HL-60 (cell line): ENCODE results near the gene SULT6B1.

Experiments
- DNase-seq, 2 experiments: peaks; one replicate each; pipeline ENCODE4 v3.0.0-alpha.2; 2010 to 2020; ENCODE audit warnings: low read depth in 1 of 2, low spot score in 1 of 2
- H3K27ac ChIP-seq: fragments of 250-450 bp; sonication (Bioruptor Pico); replicated peaks from 2 replicates; pipeline ENCODE4 v1.5.1; 2020; ENCODE audit warnings: mild to moderate bottlenecking, moderate library complexity
- H3K27me3 ChIP-seq: fragments of 250-450 bp; sonication (Bioruptor Pico); 2 replicates; pipeline ENCODE4 v1.5.1; 2021; ENCODE audit warnings: mild to moderate bottlenecking, moderate library complexity; ENCODE audit not compliant: insufficient read depth, poor library complexity, severe bottlenecking
- H3K4me3 ChIP-seq: replicated peaks from 2 replicates; pipeline ENCODE4 v1.5.1; 2011; ENCODE audit warnings: mild to moderate bottlenecking, control low read depth, low read length; ENCODE audit not compliant: insufficient read depth
- GABPA ChIP-seq: IDR thresholded peaks from 2 replicates; pipeline ENCODE4 v1.6.1; 2012; ENCODE audit warnings: low read depth
- POLR2AphosphoS5 ChIP-seq: IDR thresholded peaks from 2 replicates; pipeline ENCODE4 v1.6.1; 2012; ENCODE audit warnings: low read depth
- SPI1 ChIP-seq: IDR thresholded peaks from 2 replicates; pipeline ENCODE4 v1.6.1; 2012; ENCODE audit warnings: low read depth, mild to moderate bottlenecking, borderline replicate concordance
- TF ChIP-seq, protein P1 (sequence below): IDR thresholded peaks from 2 replicates; pipeline ENCODE4 v1.6.1; 2012; ENCODE audit warnings: low read depth; ENCODE audit not compliant: insufficient replicate concordance
- TF ChIP-seq, protein P2 (sequence below): IDR thresholded peaks from one replicate; pipeline ENCODE4 v1.5.1; 2011; ENCODE audit warnings: low read length, control low read depth, inconsistent platforms; ENCODE audit not compliant: insufficient read depth

Gene SULT6B1

GRCh38 chr2:37181726-37182684 is 6.5 kb downstream of the SULT6B1 start:
- Histone ChIP-seq H3K4me3 (no peak overlapping the region), H3K27ac (no peak overlapping the region), H3K27me3 (no peaks in the 10 kb centered on the region)
- TF ChIP-seq, protein P1, sequence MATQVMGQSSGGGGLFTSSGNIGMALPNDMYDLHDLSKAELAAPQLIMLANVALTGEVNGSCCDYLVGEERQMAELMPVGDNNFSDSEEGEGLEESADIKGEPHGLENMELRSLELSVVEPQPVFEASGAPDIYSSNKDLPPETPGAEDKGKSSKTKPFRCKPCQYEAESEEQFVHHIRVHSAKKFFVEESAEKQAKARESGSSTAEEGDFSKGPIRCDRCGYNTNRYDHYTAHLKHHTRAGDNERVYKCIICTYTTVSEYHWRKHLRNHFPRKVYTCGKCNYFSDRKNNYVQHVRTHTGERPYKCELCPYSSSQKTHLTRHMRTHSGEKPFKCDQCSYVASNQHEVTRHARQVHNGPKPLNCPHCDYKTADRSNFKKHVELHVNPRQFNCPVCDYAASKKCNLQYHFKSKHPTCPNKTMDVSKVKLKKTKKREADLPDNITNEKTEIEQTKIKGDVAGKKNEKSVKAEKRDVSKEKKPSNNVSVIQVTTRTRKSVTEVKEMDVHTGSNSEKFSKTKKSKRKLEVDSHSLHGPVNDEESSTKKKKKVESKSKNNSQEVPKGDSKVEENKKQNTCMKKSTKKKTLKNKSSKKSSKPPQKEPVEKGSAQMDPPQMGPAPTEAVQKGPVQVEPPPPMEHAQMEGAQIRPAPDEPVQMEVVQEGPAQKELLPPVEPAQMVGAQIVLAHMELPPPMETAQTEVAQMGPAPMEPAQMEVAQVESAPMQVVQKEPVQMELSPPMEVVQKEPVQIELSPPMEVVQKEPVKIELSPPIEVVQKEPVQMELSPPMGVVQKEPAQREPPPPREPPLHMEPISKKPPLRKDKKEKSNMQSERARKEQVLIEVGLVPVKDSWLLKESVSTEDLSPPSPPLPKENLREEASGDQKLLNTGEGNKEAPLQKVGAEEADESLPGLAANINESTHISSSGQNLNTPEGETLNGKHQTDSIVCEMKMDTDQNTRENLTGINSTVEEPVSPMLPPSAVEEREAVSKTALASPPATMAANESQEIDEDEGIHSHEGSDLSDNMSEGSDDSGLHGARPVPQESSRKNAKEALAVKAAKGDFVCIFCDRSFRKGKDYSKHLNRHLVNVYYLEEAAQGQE = no peak
- TF ChIP-seq, protein P2, sequence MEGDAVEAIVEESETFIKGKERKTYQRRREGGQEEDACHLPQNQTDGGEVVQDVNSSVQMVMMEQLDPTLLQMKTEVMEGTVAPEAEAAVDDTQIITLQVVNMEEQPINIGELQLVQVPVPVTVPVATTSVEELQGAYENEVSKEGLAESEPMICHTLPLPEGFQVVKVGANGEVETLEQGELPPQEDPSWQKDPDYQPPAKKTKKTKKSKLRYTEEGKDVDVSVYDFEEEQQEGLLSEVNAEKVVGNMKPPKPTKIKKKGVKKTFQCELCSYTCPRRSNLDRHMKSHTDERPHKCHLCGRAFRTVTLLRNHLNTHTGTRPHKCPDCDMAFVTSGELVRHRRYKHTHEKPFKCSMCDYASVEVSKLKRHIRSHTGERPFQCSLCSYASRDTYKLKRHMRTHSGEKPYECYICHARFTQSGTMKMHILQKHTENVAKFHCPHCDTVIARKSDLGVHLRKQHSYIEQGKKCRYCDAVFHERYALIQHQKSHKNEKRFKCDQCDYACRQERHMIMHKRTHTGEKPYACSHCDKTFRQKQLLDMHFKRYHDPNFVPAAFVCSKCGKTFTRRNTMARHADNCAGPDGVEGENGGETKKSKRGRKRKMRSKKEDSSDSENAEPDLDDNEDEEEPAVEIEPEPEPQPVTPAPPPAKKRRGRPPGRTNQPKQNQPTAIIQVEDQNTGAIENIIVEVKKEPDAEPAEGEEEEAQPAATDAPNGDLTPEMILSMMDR = no peak
- TF ChIP-seq SPI1 (no peak), GABPA (no peak), POLR2AphosphoS5 (no peak)
- DNase-seq = no peak

- Histone ChIP-seq H3K4me3 (no peak overlapping the region), H3K27me3 (no peaks in the 10 kb centered on the region), H3K27ac (no peak overlapping the region)
- TF ChIP-seq, protein P2 = no peak
- TF ChIP-seq, protein P1 = no peak
- TF ChIP-seq POLR2AphosphoS5 = no peak
- TF ChIP-seq GABPA = no peak
- no peak for TF ChIP-seq SPI1
- no peak for DNase-seq
These were observed 7.8 kb downstream of the SULT6B1 start for GRCh38 chr2:37180640-37181039.

DNA sequence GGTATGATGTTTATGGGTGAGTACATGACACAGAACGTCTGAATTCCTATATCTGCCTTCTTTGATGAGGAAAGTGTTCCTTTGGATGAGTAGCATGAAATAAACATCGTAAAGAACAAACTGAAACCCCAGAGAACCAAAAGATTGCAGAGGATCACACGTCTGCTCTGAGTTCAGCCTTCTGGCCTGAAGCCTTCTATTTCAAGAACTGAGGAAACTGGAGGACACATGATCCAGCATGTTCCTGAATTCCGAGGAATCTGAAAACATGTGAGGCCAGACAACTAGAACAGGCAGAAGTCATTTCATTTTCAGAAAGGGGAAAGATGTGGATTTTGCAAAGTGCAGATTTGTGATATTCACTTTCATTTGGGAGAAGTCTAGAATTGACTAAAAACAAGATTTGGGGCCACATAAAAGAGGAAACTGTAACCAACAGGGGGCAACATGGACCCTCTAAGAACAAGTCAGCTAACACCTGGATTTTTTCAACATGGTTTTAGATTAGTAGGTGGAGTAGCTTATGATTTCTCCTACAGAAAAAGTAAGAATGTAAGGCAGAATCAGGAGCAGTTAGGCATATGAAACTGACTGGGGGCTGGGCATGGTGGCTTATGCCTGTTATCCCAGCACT is 8.3 kb downstream of the SULT6B1 start:
- DNase-seq = no peak
- no peaks in the 10 kb centered on the region for H3K27me3 ChIP-seq
- no peak overlapping the region for H3K27ac ChIP-seq
- H3K4me3 ChIP-seq = no peak overlapping the region
- no peak for TF ChIP-seq POLR2AphosphoS5
- TF ChIP-seq, protein P1 = no peak
- TF ChIP-seq SPI1 = no peak
- TF ChIP-seq, protein P2 = no peak
- TF ChIP-seq GABPA = no peak
